Fibroblast of the aortic adventitia (primary cell): ENCODE data around the gene SCO2. TPM values are rescaled to one million over a fixed set of nuclear protein-coding genes. Genes with fewer than 3 reads are reported as not detected.
"Not testable (repeated sequence)": the region's sequence is repeated elsewhere in the genome, so short reads cannot be mapped to it uniquely, and the experiment has no call there.

ENCODE experiments used
- DNase-seq: peaks from one replicate; pipeline ENCODE4 v3.0.0-alpha.2; 2010; ENCODE audit warnings: low read depth
- H3K4me3 ChIP-seq: 2 replicates; pipeline ENCODE4 v1.5.1; 2011; ENCODE audit warnings: low read depth, mild to moderate bottlenecking, control low read depth, low read length, moderate library complexity
- CTCF ChIP-seq: IDR thresholded peaks from 2 replicates; pipeline ENCODE4 v1.5.1; 2011; ENCODE audit warnings: mild to moderate bottlenecking, low read length, control low read depth, inconsistent platforms; ENCODE audit not compliant: insufficient read depth
- total RNA-seq: library from RNA; depleted of rRNA; stranded (reverse); fragments of >200 nt; gene quantifications from 2 replicates; pipeline ENCODE4 v1.2.3, GENCODE V29; 2012; ENCODE audit warnings: low replicate concordance

The SCO2 gene
- total RNA-seq, 1 donor = 3.4 TPM

DNA sequence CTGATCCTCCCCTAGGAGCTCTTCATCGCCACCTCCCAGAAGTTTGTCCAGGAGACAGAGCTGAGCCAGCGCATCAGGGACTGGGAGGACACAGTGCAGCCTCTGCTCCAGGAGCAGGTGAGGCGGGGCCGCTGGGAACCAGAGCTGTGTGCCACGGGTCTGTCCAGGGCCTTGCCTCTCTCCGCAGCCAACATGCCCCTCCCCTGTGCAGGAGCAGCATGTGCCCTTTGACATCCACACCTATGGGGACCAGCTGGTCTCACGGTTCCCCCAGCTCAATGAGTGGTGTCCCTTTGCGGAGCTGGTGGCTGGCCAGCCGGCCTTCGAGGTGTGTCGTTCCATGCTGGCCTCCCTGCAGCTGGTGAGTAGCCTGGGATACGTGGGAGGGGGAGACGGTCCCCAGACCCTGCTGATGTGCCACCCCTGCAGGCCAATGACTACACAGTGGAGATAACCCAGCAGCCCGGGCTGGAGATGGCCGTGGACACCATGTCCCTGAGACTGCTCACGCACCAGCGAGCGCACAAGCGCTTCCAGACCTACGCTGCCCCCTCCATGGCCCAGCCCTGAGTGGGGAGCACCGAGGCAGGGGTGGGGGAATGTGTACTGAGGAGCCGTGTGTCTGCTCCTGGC is 2.5 kb downstream of the SCO2 start:
- TF ChIP-seq CTCF = no peak

DNA sequence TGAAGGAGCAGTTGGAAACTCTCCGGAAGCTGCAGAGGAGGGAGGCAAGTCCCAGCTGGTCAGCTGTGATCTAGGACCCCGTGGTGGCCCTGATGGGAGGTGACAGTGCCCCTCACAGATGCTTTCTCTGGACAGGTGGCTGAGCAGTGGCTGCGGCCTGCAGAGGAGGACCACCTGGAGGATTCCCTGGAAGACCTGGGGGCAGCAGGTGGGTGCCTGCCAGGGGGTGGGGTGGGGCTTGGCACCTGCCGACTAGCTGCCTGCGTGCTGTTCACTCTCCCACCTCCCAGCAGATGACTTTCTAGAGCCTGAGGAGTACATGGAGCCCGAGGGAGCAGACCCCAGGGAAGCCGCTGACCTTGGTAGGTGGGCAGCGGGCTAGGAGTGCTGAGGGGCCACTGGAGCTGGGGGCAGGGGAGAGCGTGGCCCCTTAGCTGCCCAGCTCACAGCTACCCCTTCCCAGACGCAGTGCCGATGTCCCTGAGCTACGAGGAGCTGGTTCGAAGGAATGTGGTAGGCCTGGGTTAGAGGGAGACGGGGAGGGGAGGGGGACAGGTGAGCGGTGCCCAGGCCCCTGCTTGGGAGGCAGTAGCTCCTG is 3.1 kb downstream of the SCO2 start:
- no peak for TF ChIP-seq CTCF
- no peak for DNase-seq
- no peak overlapping the region for H3K4me3 ChIP-seq

More for the DNA sequence above, 2.5 kb downstream of the SCO2 start:
- no peak overlapping the region for H3K4me3 ChIP-seq
- no peak for DNase-seq

- no peak for DNase-seq
- TF ChIP-seq CTCF = no peak
Observed at GRCh38 chr22:50521710-50522109, 3.7 kb downstream of the SCO2 start.

DNA sequence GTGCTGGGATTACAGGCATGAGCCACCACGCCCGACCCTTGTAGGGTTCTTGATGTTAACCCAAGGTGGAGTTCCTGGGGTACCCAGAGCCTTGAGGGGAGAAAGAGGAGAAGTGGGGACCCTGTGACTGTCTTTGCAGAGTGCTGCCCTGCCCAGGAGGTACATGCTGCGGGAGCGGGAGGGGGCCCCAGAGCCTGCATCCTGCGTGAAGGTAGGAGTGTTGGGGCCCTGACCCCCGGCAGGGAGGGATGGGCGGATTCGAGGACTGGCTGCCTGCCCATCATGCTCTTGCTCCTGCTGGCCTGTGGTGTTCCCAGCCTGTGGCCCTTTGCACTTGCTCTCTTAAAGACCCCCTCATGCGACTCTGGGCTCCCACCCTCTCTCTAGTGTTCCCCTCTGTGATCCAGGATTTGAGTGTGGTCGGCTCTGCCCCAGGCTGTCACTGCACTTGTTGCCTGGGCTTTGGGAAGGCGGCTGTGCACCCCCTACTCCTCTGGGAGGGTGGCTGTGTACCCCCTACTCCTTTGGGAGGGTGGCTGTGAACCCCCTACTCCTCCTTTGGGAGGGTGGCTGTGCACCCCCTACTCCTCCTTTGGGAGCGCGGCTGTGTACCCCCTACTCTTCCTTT is 4.5 kb downstream of the SCO2 start:
- no peak overlapping the region for H3K4me3 ChIP-seq
- no peak for DNase-seq
- no peak for TF ChIP-seq CTCF

More at GRCh38 chr22:50521710-50522109, 3.7 kb downstream of the SCO2 start:
- H3K4me3 ChIP-seq = no peak overlapping the region

DNA sequence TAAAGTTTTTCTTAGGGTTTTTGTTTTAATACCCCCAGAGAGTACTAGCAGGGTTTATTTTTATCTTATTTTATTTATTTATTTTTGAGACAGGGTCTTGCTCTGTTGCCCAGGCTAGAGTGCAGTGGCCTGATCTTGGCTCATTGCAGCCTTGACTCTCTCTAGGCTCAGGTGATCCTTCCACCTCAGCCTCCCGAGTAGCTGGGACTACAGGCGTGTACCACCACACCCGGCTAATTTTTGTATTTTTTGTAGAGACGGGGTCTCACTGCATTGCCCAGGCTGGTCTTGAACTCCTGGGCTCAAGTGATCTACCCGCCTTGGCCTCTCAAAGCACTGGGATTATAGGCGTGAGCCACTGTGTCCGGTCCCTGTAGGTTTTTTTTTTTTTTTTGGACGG is 5.2 kb downstream of the SCO2 start:
- DNase-seq, H3K4me3 ChIP-seq: not testable (repeated sequence)

- TF ChIP-seq CTCF = no peak
- no peak for DNase-seq
- H3K4me3 ChIP-seq = no peak overlapping the region
Observed at GRCh38 chr22:50519151-50519550, 6.2 kb downstream of the SCO2 start.

DNA sequence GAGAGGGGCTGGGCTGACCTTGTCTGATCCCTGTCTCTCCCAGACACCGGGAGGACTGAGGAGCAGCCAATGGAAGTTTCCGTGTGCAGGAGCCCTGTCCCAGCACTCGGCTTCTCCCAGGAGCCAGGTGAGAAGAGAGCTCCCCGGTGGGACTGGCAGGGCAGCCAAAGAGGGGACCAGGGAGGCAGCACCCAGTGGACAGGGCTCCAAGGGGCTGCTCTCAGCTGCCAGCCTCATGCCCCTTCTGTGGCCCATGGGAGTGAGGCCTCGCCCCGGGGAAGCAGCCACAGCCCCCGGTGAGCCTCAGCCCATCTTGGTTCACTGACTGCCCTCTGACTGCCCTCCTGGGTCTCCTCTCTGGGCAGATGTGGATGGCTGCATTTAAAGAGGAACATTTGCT is 6.8 kb downstream of the SCO2 start:
- TF ChIP-seq CTCF = no peak
- no peak overlapping the region for H3K4me3 ChIP-seq
- no peak for DNase-seq
